Measurements from ENCODE around the gene CPSF2. TPM values are rescaled to one million over a fixed set of nuclear protein-coding genes. Genes with fewer than 3 reads are reported as not detected.

Gene CPSF2
- total RNA-seq, 2 experiments from 2014 or later, result 12.4 to 12.9 TPM

DNA sequence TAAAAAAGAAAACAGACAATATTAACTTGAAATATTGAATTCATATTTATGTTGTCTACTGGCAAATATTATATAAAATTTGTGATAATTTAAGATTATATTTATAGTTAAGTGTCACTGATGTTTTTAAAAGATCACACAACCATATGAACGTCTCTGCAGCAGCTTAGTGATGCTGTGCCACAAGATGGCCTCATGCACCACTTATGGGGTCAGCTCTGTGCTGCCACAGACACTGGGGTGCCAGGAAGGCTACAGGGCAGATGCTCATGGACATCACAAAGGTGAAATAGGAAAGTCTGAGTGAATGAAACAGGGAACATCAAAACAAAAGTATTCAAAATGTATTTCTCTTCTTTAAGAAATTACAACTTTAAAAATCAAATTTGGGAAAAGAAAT lies 28.4 kb upstream of the CPSF2 start:
- peaks cover 38% of the 10 kb centered on the region for H3K36me3 ChIP-seq (ENCODE audit: insufficient read depth, low read length)
- ATAC-seq (ENCODE audit: poor library complexity) (no peak), DNase-seq (peak in 4 of 14 experiments; percentile 8 to 41 (median 24))
- Mint-ChIP-seq H3K4me1 (ENCODE audit: low read depth) (no peaks in the 10 kb centered on the region), H3K9me3 (no peaks in the 10 kb centered on the region), H3K4me3 (no peak overlapping the region), H3K27me3 (no peaks in the 10 kb centered on the region), H3K36me3 (ENCODE audit: low read depth) (peaks cover 56% of the 10 kb centered on the region), H3K27ac (no peak overlapping the region)
- no peaks in the 10 kb centered on the region for H3K9me3 ChIP-seq (ENCODE audit: control insufficient read depth in 1 of 2, insufficient read depth in 1 of 2, low read length in 2 of 2)
- TF ChIP-seq, protein P1, sequence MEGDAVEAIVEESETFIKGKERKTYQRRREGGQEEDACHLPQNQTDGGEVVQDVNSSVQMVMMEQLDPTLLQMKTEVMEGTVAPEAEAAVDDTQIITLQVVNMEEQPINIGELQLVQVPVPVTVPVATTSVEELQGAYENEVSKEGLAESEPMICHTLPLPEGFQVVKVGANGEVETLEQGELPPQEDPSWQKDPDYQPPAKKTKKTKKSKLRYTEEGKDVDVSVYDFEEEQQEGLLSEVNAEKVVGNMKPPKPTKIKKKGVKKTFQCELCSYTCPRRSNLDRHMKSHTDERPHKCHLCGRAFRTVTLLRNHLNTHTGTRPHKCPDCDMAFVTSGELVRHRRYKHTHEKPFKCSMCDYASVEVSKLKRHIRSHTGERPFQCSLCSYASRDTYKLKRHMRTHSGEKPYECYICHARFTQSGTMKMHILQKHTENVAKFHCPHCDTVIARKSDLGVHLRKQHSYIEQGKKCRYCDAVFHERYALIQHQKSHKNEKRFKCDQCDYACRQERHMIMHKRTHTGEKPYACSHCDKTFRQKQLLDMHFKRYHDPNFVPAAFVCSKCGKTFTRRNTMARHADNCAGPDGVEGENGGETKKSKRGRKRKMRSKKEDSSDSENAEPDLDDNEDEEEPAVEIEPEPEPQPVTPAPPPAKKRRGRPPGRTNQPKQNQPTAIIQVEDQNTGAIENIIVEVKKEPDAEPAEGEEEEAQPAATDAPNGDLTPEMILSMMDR (IDR thresholded peaks at IDR 0.05), result no peak
- no peaks in the 10 kb centered on the region for H3K27me3 ChIP-seq (ENCODE audit: control insufficient read depth in 1 of 2, insufficient read depth in 2 of 2, low read length in 2 of 2)
- intact Hi-C loops (cut with DNase I, micrococcal nuclease), result no loop called here
- H3K27ac ChIP-seq (ENCODE audit: low read depth in 1 of 2, low read length in 2 of 2), result no peak overlapping the region
- no peaks in the 10 kb centered on the region for H3K4me1 ChIP-seq (ENCODE audit: insufficient read depth, low read length)
- no peak overlapping the region for H3K4me3 ChIP-seq (ENCODE audit: low read length)
- ChIA-PET CTCF (interaction anchor here (0.7 to 1.2 kb wide), 2 partner anchors 29 to 55 kb away, joined by 4 to 5 read pairs; partner anchors contain the start of gene CPSF2), POLR2A (no interaction called here)

DNA sequence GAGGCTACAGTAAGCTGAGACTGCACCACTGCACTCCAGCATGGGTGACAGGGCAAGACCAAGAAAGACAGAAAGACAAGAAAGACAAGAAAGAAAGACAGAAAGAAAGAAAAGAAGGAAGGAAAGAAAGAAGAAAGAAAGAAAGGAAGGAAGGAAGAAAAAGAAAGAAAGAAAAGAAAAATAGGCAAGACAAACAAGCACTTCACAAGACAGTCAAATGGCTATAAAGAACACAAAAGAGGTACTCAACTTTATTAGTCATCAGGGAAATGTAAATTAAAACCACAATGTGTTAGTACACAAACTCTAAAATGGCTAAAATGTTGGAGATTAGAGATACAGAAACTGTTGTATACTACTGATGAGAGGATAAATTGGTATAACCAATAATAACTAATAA lies 22.0 kb upstream of the CPSF2 start:
- POLR2A ChIA-PET, result interaction anchor here (0.5 kb wide), 1 partner anchor 38 kb away, joined by 3 read pairs; no protein-coding TSS in a partner anchor
- Histone ChIP-seq H3K4me1 (ENCODE audit: insufficient read depth, low read length) (peaks cover 12% of the 10 kb centered on the region), H3K4me3 (ENCODE audit: low read length) (no peak overlapping the region), H3K36me3 (ENCODE audit: insufficient read depth, low read length) (peaks cover 6% of the 10 kb centered on the region), H3K9me3 (ENCODE audit: control insufficient read depth in 1 of 2, insufficient read depth in 1 of 2, low read length in 2 of 2) (no peaks in the 10 kb centered on the region), H3K27ac (ENCODE audit: low read depth in 1 of 2, low read length in 2 of 2) (no peak overlapping the region), H3K27me3 (ENCODE audit: control insufficient read depth in 1 of 2, insufficient read depth in 2 of 2, low read length in 2 of 2) (no peaks in the 10 kb centered on the region)
- Mint-ChIP-seq H3K4me1 (ENCODE audit: low read depth) (peaks cover 41% of the 10 kb centered on the region), H3K9me3 (no peaks in the 10 kb centered on the region), H3K27ac (no peak overlapping the region), H3K4me3 (no peak overlapping the region), H3K27me3 (no peaks in the 10 kb centered on the region), H3K36me3 (ENCODE audit: low read depth) (peaks cover 16% of the 10 kb centered on the region)
- CTCF ChIA-PET, result no interaction called here
- intact Hi-C loops (cut with DNase I, micrococcal nuclease), result loop anchor here in 1 of 2 experiments (10.0 kb wide), 1 partner anchor 1765 kb away; the partner anchor contains the start of gene NRDE2
- TF ChIP-seq, protein P1 (IDR thresholded peaks at IDR 0.05), result no peak
- ATAC-seq (ENCODE audit: poor library complexity), result no peak
- DNase-seq, result no peak

DNA sequence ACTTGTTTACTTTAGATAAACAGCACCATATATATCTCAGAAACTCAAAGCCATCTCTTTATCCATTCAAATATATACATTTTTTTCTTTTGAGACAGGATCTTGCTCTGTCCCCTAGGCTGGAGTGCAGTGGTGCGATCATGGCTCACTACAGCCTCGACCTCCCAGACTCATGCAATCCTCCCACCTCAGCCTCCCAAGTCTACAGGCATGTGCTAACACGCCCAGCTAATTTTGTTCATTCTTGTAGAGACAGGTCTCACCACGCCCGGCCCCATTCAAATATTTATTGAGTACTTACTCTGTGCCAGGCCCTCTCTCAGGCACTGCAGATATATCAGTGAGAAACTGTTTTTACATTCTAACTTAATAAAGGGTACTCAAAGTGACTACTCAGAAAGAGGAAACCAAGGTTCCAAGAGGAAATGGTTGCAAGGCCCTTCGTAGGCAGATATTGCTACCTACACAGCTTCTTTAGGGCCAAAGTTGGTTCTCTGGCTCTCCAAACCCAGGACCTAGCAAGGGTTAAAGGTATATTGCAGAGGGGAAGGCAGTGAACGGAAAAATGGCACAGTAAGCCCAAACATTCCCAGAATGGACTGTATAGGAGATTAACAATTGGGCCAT lies 18.3 kb upstream of the CPSF2 start:
- intact Hi-C loops (cut with DNase I, micrococcal nuclease), result loop anchor here in 1 of 2 experiments (10.0 kb wide), 1 partner anchor 1769 kb away; the partner anchor contains the start of gene NRDE2

More for the DNA sequence above, 18.3 kb upstream of the CPSF2 start:
- TF ChIP-seq, protein P1 (IDR thresholded peaks at IDR 0.05), result no peak
- Mint-ChIP-seq H3K4me1 (ENCODE audit: low read depth) (peaks cover 71% of the 10 kb centered on the region), H3K27ac (no peak overlapping the region), H3K36me3 (ENCODE audit: low read depth) (peaks cover 6% of the 10 kb centered on the region), H3K27me3 (no peaks in the 10 kb centered on the region), H3K4me3 (peak overlapping the region; percentile 34), H3K9me3 (no peaks in the 10 kb centered on the region)
- POLR2A ChIA-PET, result interaction anchor here (0.7 to 2.1 kb wide), 2 partner anchors 19 to 236 kb away, joined by 3 to 7 read pairs; partner anchors contain the start of genes CPSF2 and NDUFB1
- CTCF ChIA-PET, result no interaction called here
- H3K9me3 ChIP-seq (ENCODE audit: control insufficient read depth in 1 of 2, insufficient read depth in 1 of 2, low read length in 2 of 2), result no peaks in the 10 kb centered on the region
- no peak for DNase-seq
- H3K4me1 ChIP-seq (ENCODE audit: insufficient read depth, low read length), result peaks cover 39% of the 10 kb centered on the region
- no peak overlapping the region for H3K4me3 ChIP-seq (ENCODE audit: low read length)
- no peak overlapping the region for H3K27ac ChIP-seq (ENCODE audit: low read depth in 1 of 2, low read length in 2 of 2)
- H3K27me3 ChIP-seq (ENCODE audit: control insufficient read depth in 1 of 2, insufficient read depth in 2 of 2, low read length in 2 of 2), result no peaks in the 10 kb centered on the region
- ATAC-seq (ENCODE audit: poor library complexity), result no peak
- H3K36me3 ChIP-seq (ENCODE audit: insufficient read depth, low read length), result peaks cover 4% of the 10 kb centered on the region
